ENCODE measurements around the gene OPCML.

DNA sequence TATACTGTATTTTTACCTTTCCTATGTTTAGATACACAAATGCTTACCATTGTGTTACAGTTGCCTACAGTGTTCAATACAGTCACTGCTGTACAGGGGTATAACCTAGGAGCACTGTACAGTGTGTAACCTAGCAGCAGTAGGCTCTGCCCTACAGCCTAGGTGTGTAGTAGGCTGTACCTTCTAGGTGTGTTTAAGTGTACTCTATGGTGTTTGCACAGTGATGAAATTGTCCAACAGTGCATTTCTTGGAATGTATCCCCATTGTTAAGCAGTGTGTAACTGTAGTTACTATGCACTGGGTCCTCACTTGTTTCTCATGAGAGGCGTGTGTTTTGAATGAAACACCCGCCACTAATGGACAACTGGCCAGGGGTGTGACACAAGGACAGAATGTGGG, 269.0 kb downstream of the OPCML start:
- TF ChIP-seq, protein P1, sequence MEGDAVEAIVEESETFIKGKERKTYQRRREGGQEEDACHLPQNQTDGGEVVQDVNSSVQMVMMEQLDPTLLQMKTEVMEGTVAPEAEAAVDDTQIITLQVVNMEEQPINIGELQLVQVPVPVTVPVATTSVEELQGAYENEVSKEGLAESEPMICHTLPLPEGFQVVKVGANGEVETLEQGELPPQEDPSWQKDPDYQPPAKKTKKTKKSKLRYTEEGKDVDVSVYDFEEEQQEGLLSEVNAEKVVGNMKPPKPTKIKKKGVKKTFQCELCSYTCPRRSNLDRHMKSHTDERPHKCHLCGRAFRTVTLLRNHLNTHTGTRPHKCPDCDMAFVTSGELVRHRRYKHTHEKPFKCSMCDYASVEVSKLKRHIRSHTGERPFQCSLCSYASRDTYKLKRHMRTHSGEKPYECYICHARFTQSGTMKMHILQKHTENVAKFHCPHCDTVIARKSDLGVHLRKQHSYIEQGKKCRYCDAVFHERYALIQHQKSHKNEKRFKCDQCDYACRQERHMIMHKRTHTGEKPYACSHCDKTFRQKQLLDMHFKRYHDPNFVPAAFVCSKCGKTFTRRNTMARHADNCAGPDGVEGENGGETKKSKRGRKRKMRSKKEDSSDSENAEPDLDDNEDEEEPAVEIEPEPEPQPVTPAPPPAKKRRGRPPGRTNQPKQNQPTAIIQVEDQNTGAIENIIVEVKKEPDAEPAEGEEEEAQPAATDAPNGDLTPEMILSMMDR (IDR thresholded peaks at IDR 0.05; ENCODE audit: poor library complexity, severe bottlenecking): no peak
- TF ChIP-seq, protein P2, sequence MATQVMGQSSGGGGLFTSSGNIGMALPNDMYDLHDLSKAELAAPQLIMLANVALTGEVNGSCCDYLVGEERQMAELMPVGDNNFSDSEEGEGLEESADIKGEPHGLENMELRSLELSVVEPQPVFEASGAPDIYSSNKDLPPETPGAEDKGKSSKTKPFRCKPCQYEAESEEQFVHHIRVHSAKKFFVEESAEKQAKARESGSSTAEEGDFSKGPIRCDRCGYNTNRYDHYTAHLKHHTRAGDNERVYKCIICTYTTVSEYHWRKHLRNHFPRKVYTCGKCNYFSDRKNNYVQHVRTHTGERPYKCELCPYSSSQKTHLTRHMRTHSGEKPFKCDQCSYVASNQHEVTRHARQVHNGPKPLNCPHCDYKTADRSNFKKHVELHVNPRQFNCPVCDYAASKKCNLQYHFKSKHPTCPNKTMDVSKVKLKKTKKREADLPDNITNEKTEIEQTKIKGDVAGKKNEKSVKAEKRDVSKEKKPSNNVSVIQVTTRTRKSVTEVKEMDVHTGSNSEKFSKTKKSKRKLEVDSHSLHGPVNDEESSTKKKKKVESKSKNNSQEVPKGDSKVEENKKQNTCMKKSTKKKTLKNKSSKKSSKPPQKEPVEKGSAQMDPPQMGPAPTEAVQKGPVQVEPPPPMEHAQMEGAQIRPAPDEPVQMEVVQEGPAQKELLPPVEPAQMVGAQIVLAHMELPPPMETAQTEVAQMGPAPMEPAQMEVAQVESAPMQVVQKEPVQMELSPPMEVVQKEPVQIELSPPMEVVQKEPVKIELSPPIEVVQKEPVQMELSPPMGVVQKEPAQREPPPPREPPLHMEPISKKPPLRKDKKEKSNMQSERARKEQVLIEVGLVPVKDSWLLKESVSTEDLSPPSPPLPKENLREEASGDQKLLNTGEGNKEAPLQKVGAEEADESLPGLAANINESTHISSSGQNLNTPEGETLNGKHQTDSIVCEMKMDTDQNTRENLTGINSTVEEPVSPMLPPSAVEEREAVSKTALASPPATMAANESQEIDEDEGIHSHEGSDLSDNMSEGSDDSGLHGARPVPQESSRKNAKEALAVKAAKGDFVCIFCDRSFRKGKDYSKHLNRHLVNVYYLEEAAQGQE (IDR thresholded peaks at IDR 0.05; ENCODE audit: borderline replicate concordance): no peak
- TF ChIP-seq RAD21 (conservative IDR thresholded peaks at IDR 0.05) (no peak), EP300 (conservative IDR thresholded peaks at IDR 0.05; ENCODE audit: poor library complexity, severe bottlenecking) (no peak)
